ENCODE results near the gene RASD2. TPM values are rescaled to one million over a fixed set of nuclear protein-coding genes. Genes with fewer than 3 reads are reported as not detected.

Gene RASD2
- total and polyA plus RNA-seq, 8 donors, result 0.28 to 1.4 (median 0.59) TPM

- WGBS, 2 donors, result 37 to 41% methylated on average over 3 of the region's 3 CpGs
- intact Hi-C loops (cut with DNase I), result no loop called here
Measured at GRCh38 chr22:35534091-35534490, 6.5 kb upstream of the RASD2 start.

GRCh38 chr22:35537232-35537631, 3.4 kb upstream of the RASD2 start:
- Histone ChIP-seq H3K27me3 (no peaks in the 10 kb centered on the region), H3K27ac (no peak overlapping the region), H3K36me3 (no peaks in the 10 kb centered on the region), H3K4me3 (no peak overlapping the region), H3K9me3 (no peaks in the 10 kb centered on the region), H3K4me1 (peaks cover 0 to 8% (median 0%) of the 10 kb centered on the region in 3 donors)
- TF ChIP-seq CTCF (IDR thresholded peaks at IDR 0.05), result no peak
- FAIRE-seq, result no peak
- ATAC-seq, result no peak
- no peak for DNase-seq
- WGBS, 2 donors, result 66 to 70% methylated on average over 7 of the region's 7 CpGs
- intact Hi-C loops (cut with DNase I), result no loop called here

More at GRCh38 chr22:35534091-35534490, 6.5 kb upstream of the RASD2 start:
- no peak for ATAC-seq
- Histone ChIP-seq H3K36me3 (no peaks in the 10 kb centered on the region), H3K27me3 (no peaks in the 10 kb centered on the region), H3K9me3 (no peaks in the 10 kb centered on the region), H3K27ac (no peak overlapping the region), H3K4me1 (no peaks in the 10 kb centered on the region), H3K4me3 (no peak overlapping the region)
- no peak for FAIRE-seq
- no peak for TF ChIP-seq CTCF (IDR thresholded peaks at IDR 0.05)
- no peak for DNase-seq

- WGBS, 2 donors, result 61 to 63% methylated on average over 5 of the region's 5 CpGs
- FAIRE-seq, result no peak
- intact Hi-C loops (cut with DNase I), result no loop called here
- no peaks in the 10 kb centered on the region for H3K36me3 ChIP-seq
- no peak overlapping the region for H3K4me3 ChIP-seq
- no peaks in the 10 kb centered on the region for H3K9me3 ChIP-seq
- H3K27me3 ChIP-seq, result no peaks in the 10 kb centered on the region
- H3K27ac ChIP-seq, result no peak overlapping the region
- peaks cover 0 to 8% (median 0%) of the 10 kb centered on the region in 3 donors for H3K4me1 ChIP-seq
- ATAC-seq, result peak in 3 of 4 donors; percentile 12 to 29 (median 23)
- TF ChIP-seq CTCF (IDR thresholded peaks at IDR 0.05), result peak; percentile 17 to 51 (median 34)
- DNase-seq, result peak in 3 of 6 donors; percentile 38 to 68 (median 40)
Measured at GRCh38 chr22:35538801-35539321, 1.8 kb upstream of the RASD2 start.

- DNase-seq, result no peak
- H3K27me3 ChIP-seq, result no peaks in the 10 kb centered on the region
- H3K4me1 ChIP-seq, result peaks cover 0 to 8% (median 0%) of the 10 kb centered on the region in 3 donors
- no peak for FAIRE-seq
- H3K27ac ChIP-seq, result no peak overlapping the region
- no peak for ATAC-seq
- intact Hi-C loops (cut with DNase I), result no loop called here
- H3K4me3 ChIP-seq, result peak overlapping the region in 2 of 4 donors; percentile 44 to 56
- no peaks in the 10 kb centered on the region for H3K36me3 ChIP-seq
- TF ChIP-seq CTCF (IDR thresholded peaks at IDR 0.05), result no peak
- no peaks in the 10 kb centered on the region for H3K9me3 ChIP-seq
- WGBS, 2 donors, result 19 to 24% methylated on average over 3 of the region's 3 CpGs
Measured at GRCh38 chr22:35539487-35539886, 1.1 kb upstream of the RASD2 start.

GRCh38 chr22:35539910-35540594, 579 bp upstream of the RASD2 start:
- Histone ChIP-seq H3K4me1 (peaks cover 0 to 8% (median 0%) of the 10 kb centered on the region in 3 donors), H3K27ac (no peak overlapping the region), H3K36me3 (no peaks in the 10 kb centered on the region), H3K27me3 (no peaks in the 10 kb centered on the region), H3K9me3 (no peaks in the 10 kb centered on the region), H3K4me3 (peak overlapping the region; percentile 26 to 56 (median 40))
- ATAC-seq (peak; percentile 80 to 91 (median 86)), DNase-seq (peak; percentile 20 to 89 (median 60)), FAIRE-seq (no peak)
- 3% methylated on average over 67 to 89 of the region's 89 CpGs for WGBS, 2 donors
- intact Hi-C loops (cut with DNase I), result no loop called here
- TF ChIP-seq CTCF (IDR thresholded peaks at IDR 0.05), result no peak

Measured in pancreas (tissue), 10 donors.